Lower lobe of right lung (tissue), 2 donors: ENCODE measurements around the gene ASIP. TPM values are rescaled to one million over a fixed set of nuclear protein-coding genes. Genes with fewer than 3 reads are reported as not detected.
"Not testable (repeated sequence)": the region's sequence is repeated elsewhere in the genome, so short reads cannot be mapped to it uniquely, and the experiment has no call there.

Source experiments
- ATAC-seq, 2 donors: fragments of 200-7000 bp; cut with Tn5 transposase; one replicate each; pipeline ENCODE4 v1.9.1; 2020 to 2022; ENCODE audit warnings: mild to moderate bottlenecking in 2 of 2, moderate library complexity in 2 of 2
- DNase-seq: peaks from one replicate; pipeline ENCODE4 v3.0.0-alpha.2; 2020
- H3K27ac ChIP-seq: fragments of 200-600 bp; one replicate; pipeline ENCODE4 v1.8.0; 2022
- H3K27me3 ChIP-seq: fragments of 200-600 bp; one replicate; pipeline ENCODE4 v1.8.0; 2022; ENCODE audit warnings: low read depth
- H3K36me3 ChIP-seq: fragments of 200-600 bp; one replicate; pipeline ENCODE4 v1.8.0; 2022; ENCODE audit warnings: mild to moderate bottlenecking
- H3K4me1 ChIP-seq: fragments of 200-600 bp; one replicate; pipeline ENCODE4 v1.8.0; 2022
- H3K4me3 ChIP-seq: fragments of 200-600 bp; one replicate; pipeline ENCODE4 v1.8.0; 2022; ENCODE audit warnings: mild to moderate bottlenecking
- H3K9me3 ChIP-seq: fragments of 200-600 bp; one replicate; pipeline ENCODE4 v1.8.0; 2022
- CTCF ChIP-seq: fragments of 200-600 bp; IDR thresholded peaks from one replicate; pipeline ENCODE4 v1.8.0; 2022; ENCODE audit warnings: antibody characterized with exemption, mild to moderate bottlenecking
- intact Hi-C: fragments of 100-400 bp; cut with DNase I; formaldehyde crosslinking; loops from one replicate; pipeline ENCODE4 v1.11.0; 2022
- total RNA-seq: library from RNA; stranded (reverse); fragmentation: NEBNext Ultra II Directional; extraction: Animal tissue kit (Norgen Biotek cat#: 25700); gene quantifications from one replicate; pipeline ENCODE4 v1.2.1, GENCODE V29; 2021
- donor health status: DM: no; HTN: yes; CAD: no; lungs with severe emphysema.

The ASIP gene
- total RNA-seq, 1 donor from 2014 or later, result not detected

GRCh38 chr20:34243377-34243776 lies 2.2 kb downstream of the ASIP start:
- Histone ChIP-seq H3K4me3 (no peak overlapping the region), H3K36me3 (no peaks in the 10 kb centered on the region), H3K9me3 (no peaks in the 10 kb centered on the region), H3K27ac (no peak overlapping the region), H3K27me3 (no peaks in the 10 kb centered on the region), H3K4me1 (no peaks in the 10 kb centered on the region)
- intact Hi-C loops, result no loop called here
- no peak for ATAC-seq
- TF ChIP-seq CTCF, result no peak
- DNase-seq, result no peak

- DNase-seq (no peak), ATAC-seq (no peak)
- H3K9me3 ChIP-seq, result no peaks in the 10 kb centered on the region
- peaks cover 10% of the 10 kb centered on the region for H3K4me1 ChIP-seq
- no peak overlapping the region for H3K4me3 ChIP-seq
- H3K36me3 ChIP-seq, result no peaks in the 10 kb centered on the region
- no peak overlapping the region for H3K27ac ChIP-seq
- H3K27me3 ChIP-seq, result no peaks in the 10 kb centered on the region
- no peak for TF ChIP-seq CTCF
- intact Hi-C loops, result no loop called here
Measured at GRCh38 chr20:34246126-34246626, 5.0 kb downstream of the ASIP start.

DNA sequence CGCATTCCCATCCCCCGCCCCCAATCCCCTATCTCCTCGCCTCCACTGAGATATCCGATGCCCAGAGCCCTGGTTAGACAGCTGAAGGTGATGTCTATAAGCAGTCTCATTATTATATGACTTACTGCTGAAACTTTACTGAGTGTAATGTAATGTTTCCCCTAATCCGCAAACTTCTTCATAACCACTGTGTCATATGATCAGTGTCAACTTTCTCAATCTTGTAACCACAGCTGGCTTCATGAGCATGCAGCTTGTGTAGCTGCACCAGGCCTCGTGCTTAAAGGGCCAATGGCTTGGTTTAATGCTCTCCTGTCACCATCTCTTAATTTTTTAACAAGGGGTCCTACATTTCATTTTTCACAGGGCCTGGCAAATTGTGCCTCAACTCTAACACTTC lies 8.1 kb downstream of the ASIP start:
- H3K4me1 ChIP-seq, result peaks cover 10% of the 10 kb centered on the region
- no peaks in the 10 kb centered on the region for H3K27me3 ChIP-seq
- H3K27ac ChIP-seq, result no peak overlapping the region
- no peaks in the 10 kb centered on the region for H3K9me3 ChIP-seq
- intact Hi-C loops, result no loop called here
- no peak overlapping the region for H3K4me3 ChIP-seq
- DNase-seq (no peak), ATAC-seq (peak; percentile 75 to 84)
- no peaks in the 10 kb centered on the region for H3K36me3 ChIP-seq
- TF ChIP-seq CTCF, result no peak

GRCh38 chr20:34250005-34250404 lies 8.8 kb downstream of the ASIP start:
- no peak overlapping the region for H3K4me3 ChIP-seq
- peaks cover 10% of the 10 kb centered on the region for H3K4me1 ChIP-seq
- DNase-seq (no peak), ATAC-seq (no peak)
- H3K36me3 ChIP-seq, result no peaks in the 10 kb centered on the region
- no peak overlapping the region for H3K27ac ChIP-seq
- TF ChIP-seq CTCF, result no peak
- intact Hi-C loops, result no loop called here
- H3K9me3 ChIP-seq, result no peaks in the 10 kb centered on the region
- H3K27me3 ChIP-seq, result no peaks in the 10 kb centered on the region

GRCh38 chr20:34251619-34252018 lies 10.4 kb downstream of the ASIP start:
- ATAC-seq (no peak), DNase-seq (no peak)
- no peaks in the 10 kb centered on the region for H3K9me3 ChIP-seq
- intact Hi-C loops, result no loop called here
- no peaks in the 10 kb centered on the region for H3K27me3 ChIP-seq
- H3K36me3 ChIP-seq, result no peaks in the 10 kb centered on the region
- no peak for TF ChIP-seq CTCF
- H3K27ac ChIP-seq, result no peak overlapping the region
- H3K4me3 ChIP-seq, result no peak overlapping the region
- peaks cover 10% of the 10 kb centered on the region for H3K4me1 ChIP-seq

- H3K27me3 ChIP-seq, H3K27ac ChIP-seq, DNase-seq, H3K9me3 ChIP-seq, intact Hi-C loops, H3K4me3 ChIP-seq, H3K36me3 ChIP-seq, ATAC-seq: not testable (repeated sequence)
- H3K4me1 ChIP-seq, result peaks cover 10% of the 10 kb centered on the region
Measured at GRCh38 chr20:34252431-34253086, 11.3 kb downstream of the ASIP start.
